NK-92 treated with Interleukin-12 subunit alpha and Interleukin-12 subunit beta, amount 100 ng/mL, for 24 hours (cell line): ENCODE measurements around the gene SMIM35.
"Not testable (repeated sequence)": the region's sequence is repeated elsewhere in the genome, so short reads cannot be mapped to it uniquely, and the experiment has no call there.

Source experiments
- DNase-seq: peaks from one replicate; lab custom pipeline; 2025; lab: John Stamatoyannopoulos, UW

SMIM35 gene

DNA sequence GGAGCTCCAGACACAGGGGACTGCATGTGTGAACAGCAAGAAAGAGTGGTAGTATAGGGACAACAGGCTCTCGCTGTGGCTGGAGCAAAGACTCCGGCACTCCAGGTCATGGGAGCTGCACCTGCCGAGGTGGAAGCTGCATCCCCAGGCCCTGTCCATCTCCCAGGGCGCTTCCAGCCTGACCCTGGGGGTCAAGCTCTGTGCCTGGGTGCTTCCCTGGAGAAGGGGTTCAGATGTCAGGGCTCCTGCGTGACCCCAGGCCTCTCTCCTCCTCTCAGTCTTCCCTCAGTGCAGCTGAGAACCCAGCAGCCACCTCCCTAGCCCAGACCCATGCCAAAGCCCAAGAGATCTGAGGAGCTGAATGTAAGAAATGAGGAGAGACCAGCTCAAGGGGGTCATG lies 6.5 kb downstream of the SMIM35 start:
- no peak for DNase-seq

DNA sequence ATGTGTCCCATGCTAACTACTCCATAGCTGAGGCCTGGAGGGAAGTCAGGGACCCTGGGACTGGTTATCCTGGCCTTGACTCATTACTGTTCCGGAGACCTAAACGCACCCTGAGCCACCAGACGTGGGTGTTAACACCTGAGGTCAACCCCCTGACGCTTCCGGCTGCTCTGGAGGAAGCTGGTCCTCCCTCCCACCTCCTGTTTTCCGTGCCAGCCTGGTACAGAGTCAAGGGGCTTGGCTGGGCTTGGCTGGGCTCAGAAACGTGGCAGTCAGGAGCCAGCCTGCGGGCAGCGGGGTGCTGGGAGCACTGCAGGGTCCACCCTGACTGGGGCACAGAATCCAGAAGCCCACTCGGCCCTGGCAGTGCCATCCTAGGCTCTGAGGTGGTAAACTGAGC lies 7.3 kb downstream of the SMIM35 start:
- no peak for DNase-seq

DNA sequence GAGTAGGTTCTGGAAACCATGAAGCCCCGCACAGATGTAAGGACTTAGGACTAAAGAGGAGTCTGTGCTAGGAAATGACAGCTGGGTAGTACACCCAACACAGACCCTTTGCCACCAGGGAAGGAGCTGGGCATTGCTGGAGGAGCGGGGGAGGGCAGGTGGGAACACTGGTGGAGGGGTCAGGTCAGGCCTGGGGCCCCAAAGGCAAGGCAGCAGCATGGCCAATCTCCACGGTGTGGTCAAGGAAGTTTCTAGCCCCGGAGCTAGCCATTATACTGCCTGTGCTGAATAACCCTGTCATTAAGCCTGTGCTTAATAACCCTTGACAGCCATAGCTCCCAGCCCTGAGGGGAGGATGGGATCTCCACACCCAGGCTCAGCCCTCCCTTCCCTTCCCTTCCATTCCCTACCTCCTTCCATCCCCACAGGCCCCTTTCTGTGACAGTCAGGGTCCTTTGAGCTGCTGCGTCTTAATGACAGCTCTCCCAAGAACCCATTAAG lies 7.8 kb downstream of the SMIM35 start:
- no peak for DNase-seq

DNA sequence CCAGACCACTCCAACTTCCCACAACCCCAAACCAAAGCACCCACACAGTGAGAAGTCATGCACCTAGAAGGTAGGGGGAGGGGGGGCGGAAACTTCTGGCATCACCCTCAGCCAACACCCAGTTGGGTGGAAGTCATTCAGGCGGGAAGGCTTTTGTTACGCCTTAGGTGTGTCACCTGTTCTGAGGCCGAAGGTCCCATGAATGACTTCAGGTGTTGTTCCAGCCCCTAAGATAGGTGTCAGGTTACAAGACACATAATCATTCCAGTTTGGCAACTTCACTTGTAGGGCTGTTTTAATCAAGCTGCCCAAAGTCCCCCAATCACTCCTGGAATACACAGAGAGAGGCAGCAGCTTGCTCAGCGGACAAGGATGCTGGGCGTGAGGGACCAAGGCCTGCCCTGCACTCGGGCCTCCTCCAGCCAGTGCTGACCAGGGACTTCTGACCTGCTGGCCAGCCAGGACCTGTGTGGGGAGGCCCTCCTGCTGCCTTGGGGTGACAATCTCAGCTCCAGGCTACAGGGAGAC lies 9.9 kb downstream of the SMIM35 start, which contains the start of gene TMPRSS4:
Gene TMPRSS4 (plus strand): TSS at position 325 of the 528 bp plus-strand sequence. CDS start 225 bp downstream, outside the sequence.
- DNase-seq: no peak

DNA sequence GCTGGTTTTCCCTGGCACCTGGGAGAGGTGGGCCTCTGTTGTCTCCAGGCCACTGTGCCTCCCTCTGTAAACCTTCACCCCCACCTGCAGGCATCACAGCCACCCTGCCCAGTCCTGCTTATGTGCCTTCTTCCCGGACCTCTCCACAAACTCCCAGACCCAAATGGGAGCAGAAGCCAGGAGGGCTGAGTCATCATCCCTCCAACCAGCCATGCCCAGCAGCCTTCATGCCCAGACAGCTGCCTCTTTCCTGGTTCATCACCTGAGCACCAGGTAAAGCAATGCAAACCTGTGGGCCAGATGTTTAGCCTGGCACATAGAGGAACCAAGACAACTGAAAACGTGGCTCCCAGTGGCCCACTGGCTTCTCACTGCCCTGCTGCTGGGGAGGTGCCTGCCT lies 12.0 kb downstream of the SMIM35 start:
- DNase-seq: no peak

DNA sequence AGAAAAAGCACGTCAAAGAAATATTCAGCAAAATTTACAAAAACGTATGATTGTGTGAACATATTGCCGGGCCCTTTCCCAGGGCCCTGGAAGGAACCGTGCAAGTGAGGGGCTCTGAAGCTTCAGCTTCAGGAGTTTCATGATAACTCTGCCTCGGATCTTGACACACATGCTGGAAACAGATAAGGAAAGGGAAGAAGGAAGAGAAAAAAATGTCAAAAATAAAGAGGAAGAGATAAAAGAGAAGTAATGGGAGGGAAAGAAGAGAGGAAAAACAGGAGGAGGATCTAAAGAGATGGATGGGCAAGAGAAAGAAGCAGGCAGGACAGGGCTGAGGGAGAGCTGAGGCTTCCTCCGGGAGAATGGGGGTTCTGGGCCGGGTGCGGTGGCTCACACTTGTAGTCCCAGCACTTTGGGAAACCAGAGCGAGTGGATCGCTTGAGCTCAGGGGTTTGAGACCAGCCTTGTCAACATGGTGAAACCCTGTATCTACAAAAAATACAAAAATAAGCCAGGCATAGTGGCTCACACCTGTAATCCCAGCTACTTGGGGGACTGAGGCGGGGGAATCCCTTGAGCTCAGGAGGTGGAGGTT lies 12.6 kb downstream of the SMIM35 start:
- no peak for DNase-seq

DNA sequence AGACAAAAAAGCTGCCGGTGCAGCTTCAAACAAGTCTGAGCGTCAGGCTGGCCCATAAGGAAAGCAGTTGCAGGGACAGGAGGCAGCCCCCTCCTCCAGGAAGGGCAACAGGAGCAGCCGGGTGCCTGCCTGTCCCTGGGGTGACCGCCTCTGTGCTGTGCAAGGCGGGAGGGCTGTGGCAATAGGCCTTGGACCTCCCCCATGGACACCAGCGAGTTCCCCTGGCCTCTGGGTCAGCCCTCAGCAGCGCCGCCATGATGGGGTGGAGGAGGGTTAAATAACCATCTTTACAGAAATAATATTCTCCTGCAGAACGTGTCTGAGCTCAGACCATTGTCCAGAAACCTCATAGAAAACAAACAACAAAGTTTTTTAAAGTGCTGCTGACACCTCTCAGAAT lies 13.2 kb downstream of the SMIM35 start:
- DNase-seq: no peak

DNA sequence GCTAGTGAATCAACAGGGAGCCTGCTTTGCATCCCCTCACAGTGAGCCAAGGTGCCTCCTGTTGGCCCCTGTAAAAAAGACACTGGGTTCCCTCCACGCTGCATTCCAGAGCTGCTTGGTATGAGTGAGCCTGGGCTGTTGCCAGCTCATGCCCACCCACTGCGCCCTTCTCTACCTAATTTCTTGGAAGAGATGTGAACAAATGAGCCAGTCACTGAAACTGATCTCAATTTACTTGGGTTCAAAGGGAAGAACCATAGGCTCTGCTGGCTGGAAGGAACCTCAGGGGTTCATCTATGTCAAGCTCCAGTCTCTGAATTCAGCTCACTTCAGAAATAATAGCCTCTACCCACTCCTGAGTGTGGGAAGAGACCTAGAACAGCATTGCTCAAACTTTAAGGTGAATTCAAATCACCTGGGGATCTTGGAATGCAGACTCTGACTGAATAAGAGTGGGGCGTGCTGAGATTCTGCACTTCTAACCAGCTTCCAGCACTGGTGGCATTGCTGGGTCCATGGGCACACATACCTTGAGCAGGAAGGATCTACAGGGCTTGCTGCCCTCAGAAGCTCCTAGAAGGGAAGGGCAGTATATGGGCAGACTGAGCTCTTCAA lies 15.2 kb downstream of the SMIM35 start:
- no peak for DNase-seq

DNA sequence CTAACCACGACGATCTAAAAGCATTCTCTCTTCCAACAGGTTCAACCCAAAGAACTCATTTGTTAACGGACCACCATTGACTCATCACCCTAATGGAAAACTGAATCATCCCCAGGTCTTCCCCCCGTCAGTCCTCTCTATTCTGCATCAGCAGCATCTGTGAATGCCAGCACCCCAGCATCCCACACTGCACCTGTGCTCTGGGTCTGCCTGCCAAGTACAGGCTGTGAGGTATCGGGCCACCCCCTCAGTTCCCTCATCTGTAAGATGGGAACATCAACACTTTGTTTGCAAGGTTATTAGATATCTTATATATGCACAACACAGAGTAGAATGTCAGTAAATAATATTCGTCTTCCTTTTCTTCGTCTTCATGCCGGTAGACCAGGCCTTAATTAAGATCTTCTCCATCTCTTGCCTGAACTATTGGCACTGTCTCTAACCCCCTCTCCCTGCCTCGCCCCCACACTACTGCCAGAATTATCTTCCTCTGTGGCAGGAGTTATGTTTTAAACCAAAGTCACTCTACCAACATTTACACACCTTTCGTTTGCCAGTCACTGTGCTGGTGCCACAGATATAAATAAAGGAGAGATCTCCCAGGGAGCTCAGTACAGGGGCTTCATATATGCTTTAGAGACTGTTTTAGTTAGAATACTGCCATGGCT lies 17.7 kb downstream of the SMIM35 start:
- no peak for DNase-seq

DNA sequence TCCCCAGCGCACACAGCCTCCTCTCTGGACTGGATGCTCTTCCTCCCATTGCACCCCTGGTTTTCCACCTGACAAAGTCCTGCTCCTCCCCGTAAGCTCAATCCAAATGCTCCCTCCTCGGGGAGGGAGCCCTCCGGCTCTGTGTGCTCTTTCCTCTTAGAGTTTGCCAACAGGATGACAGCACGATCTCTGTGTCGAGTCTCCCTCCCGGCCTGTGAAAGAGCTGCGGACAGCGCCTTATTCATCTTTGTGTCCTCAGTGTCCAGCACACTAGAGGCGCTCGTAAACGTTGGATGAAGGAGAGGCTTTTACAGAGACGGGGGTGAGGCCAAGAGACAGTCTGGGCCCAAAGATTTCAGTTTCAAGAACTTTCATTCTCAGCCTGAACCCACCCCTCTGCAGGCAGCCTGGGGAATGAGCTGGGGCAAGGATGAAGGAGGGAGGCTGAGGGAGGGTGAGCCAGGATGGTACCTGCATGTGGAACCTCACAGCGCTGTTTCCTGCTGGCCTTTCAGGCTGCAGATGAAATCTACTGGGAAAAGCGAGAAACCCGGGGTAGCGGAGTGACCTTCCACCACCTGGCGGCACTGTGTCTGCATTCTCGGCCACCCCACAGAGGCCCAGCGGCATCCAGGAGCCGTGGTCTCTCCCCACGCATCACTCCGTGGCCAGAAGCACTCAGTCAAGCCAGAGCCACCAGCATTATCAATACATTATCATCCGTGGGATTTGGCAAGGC lies 18.4 kb downstream of the SMIM35 start:
- DNase-seq: no peak

DNA sequence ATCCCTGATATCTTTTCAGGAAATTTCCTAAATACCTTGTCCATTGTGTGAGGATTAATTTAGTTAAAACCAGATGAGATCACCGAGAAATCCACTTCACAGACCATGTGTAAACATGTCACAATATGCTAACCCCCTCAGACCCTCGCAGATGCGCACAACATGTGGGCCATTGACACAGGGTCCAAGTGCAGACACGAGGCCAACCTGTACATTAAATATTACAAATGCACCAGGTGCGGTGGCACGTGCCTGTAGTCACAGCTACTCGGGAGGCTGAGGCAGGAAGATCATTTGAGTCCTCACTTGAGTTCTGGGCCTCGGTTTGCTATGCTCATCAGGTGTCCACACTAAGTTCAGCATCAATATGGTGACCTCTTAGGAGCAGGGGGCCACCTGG lies 19.8 kb downstream of the SMIM35 start:
- no peak for DNase-seq

DNA sequence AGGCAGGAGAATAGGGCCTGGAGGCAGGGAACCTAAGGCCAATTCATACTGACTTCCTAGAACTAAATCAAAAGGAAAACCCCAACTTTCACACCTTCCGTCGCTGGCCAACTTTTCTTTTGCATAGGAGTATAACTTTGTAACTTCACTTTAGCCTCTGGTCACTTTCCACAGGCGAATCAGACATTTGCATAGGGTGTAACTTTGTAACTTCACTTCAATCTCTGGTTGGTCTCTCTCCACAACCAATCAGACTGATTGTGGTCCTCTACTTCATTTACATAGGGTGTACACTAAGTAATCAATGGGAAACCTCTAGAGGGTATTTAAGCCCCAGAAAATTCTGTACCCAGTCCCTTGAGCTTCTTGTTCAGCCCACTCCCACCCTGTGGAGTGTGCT lies 21.4 kb downstream of the SMIM35 start:
- DNase-seq: no peak

DNA sequence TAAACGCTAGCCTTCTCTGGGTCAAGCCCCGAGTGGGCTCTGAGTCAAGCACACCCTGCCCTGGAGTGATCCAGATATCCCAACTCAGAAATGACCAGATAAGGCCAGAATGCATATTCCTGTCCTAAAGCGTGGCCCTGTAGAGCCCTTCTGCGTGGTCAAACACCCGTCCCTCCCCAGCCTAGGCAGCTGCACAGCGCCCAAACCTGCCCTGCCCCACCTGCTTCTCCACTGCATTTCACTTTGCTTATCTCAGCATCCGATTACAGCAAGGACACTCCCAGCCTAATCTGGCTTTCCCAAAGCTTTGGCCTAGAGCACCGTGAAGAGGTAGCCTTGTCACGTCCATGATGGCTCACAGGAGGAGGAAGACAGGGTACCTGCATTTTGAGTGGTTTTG lies 21.8 kb downstream of the SMIM35 start:
- no peak for DNase-seq

DNA sequence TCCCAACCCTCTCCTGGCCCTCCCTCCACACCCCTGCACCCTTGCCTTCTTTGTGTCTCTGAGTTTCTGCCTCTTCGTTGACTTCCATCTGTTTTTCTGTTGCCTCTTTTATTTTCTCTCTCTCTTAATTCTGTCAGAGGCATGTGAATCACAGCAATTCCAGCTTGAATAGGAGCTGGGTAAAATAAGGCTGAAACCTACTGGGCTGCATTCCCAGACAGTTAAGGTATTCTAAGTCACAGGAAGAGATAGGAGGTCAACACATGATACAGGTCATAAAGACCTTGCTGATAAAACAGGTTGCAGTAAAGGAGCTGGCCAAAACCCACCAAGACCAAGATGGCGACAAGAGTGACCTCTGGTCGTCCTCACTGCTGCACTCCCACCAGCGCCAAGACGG lies 24.1 kb downstream of the SMIM35 start:
- DNase-seq: not testable (repeated sequence)

DNA sequence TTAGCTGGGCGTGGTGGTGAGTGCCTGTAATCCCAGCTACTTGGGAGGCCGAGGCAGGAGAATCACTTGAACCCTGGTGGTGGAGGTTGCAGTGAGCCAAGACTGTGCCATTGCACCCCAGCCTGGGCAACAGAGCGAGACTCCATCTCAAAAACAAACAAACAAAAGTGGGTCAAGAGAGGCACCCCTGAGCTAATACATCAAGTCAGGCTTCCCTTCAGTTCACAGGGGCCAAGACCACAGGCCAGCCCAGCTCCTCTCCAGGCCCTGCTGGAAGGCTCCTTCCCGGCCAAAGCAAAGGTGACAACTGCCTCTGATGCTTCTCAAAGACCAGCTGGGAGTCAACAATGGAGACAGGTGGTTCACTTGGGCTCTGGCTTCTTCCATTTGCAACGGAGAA lies 24.6 kb downstream of the SMIM35 start:
- not testable (repeated sequence) for DNase-seq

DNA sequence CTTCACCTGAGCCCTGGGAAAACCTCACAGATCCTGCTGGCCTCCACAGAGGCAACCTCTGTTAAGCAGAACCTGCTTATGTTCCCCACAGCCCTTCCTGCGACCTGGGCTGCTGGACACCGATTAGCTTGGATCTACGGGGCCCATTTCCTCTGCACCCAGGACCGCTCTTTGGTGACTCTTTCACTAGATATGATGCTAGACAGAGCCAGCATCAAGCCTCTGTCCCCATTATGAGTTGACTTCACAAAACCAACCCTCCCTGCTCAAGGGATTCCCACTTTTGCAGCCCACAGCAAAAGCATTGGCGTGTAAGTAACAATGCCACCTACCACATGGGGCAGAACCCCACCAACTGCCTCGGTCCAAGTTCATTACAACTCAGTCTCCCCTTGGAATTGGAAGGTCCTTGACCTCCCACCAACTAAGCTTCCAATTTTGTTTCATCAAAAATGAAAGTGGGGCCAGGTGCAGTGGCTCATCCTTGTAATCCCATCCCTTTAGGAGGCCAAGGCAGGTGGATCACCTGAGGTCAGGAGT lies 25.1 kb downstream of the SMIM35 start:
- no peak for DNase-seq

DNA sequence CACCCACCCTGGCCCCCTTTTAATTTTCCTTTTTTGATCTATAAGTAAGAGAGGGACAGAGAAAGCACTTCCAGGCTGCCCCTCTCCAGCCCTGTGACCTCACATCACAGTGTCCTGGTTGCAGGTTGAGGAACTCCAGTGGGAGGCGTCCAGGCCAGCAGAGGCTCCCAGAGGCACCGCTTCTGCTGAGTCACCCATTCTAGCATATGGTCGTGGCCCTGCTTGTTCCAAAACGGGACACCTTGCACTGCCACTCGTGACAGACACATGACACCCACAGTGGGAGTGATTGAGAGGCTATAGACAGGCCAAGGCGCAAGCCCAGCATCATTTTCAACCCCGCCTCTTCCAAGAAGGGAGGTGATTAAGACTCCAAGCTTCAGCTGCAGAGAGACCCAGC lies 25.9 kb downstream of the SMIM35 start:
- no peak for DNase-seq

DNA sequence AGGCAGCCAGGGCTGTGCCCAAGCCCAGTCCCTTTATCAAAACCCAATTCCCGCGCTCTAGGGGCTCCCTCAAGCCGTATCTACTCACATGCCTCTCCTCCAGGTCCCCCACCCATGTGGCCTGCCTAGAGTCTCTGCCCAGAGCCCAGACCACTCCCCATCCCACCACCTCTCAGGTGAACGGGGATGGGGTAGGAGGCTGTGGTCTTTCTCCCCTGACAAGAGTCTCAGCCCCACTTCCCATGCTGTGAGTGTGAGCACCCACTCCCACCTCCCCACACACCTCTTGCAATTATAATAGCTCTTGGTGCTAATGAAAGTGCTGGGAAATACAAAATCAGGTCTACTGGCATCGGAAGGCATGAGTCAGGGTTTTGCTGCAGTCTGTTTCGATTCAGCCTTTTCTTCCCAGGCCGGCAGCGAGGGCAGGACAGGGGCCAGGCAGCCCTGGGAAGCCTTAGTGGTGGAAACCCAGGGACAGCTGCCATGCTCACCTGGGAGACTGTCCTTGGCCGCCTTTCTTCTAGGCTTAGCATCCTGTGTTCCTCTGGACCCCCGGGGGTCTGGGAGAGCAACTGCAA lies 26.6 kb downstream of the SMIM35 start:
- DNase-seq: no peak

DNA sequence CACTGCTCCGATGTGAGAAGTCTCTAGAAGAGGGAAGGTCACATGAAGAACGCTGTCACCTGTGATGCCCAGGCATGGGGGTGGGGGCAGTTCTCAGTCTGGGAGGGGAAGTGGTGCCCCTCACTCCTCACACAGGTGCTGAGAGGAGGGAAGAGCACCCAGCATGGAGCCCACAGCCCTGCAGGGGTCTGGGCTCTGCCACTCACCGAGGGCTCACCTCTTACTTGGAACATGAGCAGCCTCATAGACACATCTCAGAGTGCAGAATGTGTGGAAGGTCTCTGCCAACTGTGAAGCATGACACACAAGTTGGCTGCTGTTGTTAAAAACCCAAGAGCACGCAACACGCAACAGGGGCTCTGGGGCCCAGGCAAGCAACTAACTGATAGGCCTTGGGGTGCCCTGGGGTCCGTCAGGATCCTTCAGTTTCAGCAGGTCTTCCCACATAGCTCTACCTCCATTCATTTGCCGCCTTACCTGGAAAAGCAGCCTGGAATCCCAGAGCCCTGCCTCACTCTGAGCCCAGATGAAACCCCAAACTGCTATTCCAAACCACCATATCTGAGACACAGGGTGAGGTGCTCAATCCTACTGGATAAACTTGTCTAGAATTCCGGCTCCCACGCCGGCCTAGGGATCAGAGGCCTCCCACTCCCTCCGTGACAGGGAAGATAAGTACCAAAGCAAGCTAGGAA lies 27.4 kb downstream of the SMIM35 start:
- DNase-seq: no peak

DNA sequence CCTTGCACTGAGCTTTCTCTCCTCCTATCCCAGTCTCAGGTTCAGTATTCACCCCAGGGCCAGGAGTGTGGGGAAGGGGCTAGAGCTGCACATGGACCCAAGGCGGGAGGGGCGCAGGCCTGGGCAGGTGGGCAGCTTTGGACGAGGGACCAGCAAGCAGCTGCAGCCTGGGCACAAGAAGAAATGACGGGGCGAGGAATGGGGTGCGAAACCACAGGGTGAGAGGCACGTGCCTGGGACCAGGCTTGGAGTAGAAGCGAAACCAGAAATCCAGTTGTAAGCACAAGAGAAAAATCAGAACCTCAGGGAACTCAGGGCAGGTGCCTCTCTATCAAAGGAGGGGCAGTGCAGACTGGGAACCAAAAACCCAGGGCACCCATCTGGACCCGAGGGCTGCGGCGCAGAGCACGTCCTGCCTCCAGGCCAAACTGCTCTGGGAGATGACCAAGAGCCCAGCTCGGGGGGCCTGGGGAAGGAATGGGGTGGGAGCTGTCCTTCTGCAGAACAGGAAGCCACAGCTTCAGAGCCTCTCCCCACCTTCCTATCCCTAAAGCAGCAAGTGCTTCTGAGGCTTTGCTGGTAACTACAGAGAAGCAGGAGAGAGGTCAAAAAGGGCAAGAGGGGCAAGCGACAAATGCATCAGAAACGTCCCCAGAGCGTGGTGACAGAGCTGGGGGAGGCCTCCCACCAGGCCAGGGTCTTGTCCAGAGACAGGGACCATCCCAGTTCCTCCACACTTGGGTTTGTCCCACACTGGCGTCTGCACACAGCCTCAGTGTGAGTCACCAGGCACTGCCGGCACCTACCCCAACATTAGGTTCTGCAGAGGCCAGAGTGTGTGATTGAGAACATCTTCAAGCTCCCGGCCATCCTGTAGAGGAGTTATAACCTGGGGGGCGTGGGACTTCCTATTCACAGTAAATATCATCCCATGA lies 28.2 kb downstream of the SMIM35 start:
- DNase-seq: no peak
